ENCODE measurements around the gene TMEM63B.

TMEM63B gene

GRCh38 chr6:44152109-44152461 lies 24.7 kb downstream of the TMEM63B start:
- peaks cover 0 to 10% (median 6%) of the 10 kb centered on the region in 5 donors for H3K4me1 ChIP-seq (ENCODE audit: control insufficient read depth in 5 of 5, insufficient read depth in 5 of 5, low read length in 5 of 5)
- no peaks in the 10 kb centered on the region for H3K9me3 ChIP-seq (ENCODE audit: control insufficient read depth in 5 of 5, low read length in 5 of 5)
- H3K4me3 ChIP-seq (ENCODE audit: low read depth in 1 of 5, low read length in 5 of 5) = no peak overlapping the region
- peaks cover 3 to 55% (median 42%) of the 10 kb centered on the region in 5 donors for H3K36me3 ChIP-seq (ENCODE audit: control insufficient read depth in 5 of 5, insufficient read depth in 5 of 5, low read length in 5 of 5)
- no peak overlapping the region for H3K27ac ChIP-seq (ENCODE audit: low read depth, low read length)
- H3K9ac ChIP-seq (ENCODE audit: low read length in 5 of 5) = no peak overlapping the region
- no peaks in the 10 kb centered on the region for H3K27me3 ChIP-seq (ENCODE audit: control insufficient read depth in 5 of 5, insufficient read depth in 4 of 5, low read length in 5 of 5)

- Histone ChIP-seq H3K4me1 (ENCODE audit: control insufficient read depth in 5 of 5, insufficient read depth in 5 of 5, low read length in 5 of 5) (peaks cover 0 to 10% (median 6%) of the 10 kb centered on the region in 5 donors), H3K27ac (ENCODE audit: low read depth, low read length) (no peak overlapping the region), H3K9me3 (ENCODE audit: control insufficient read depth in 5 of 5, low read length in 5 of 5) (no peaks in the 10 kb centered on the region), H3K4me3 (ENCODE audit: low read depth in 1 of 5, low read length in 5 of 5) (no peak overlapping the region), H3K9ac (ENCODE audit: low read length in 5 of 5) (no peak overlapping the region), H3K27me3 (ENCODE audit: control insufficient read depth in 5 of 5, insufficient read depth in 4 of 5, low read length in 5 of 5) (no peaks in the 10 kb centered on the region), H3K36me3 (ENCODE audit: control insufficient read depth in 5 of 5, insufficient read depth in 5 of 5, low read length in 5 of 5) (peaks cover 3 to 50% (median 38%) of the 10 kb centered on the region in 5 donors)
Observed at GRCh38 chr6:44152533-44152932, 25.2 kb downstream of the TMEM63B start.

- Histone ChIP-seq H3K36me3 (ENCODE audit: control insufficient read depth in 5 of 5, insufficient read depth in 5 of 5, low read length in 5 of 5) (peaks cover 3 to 35% (median 22%) of the 10 kb centered on the region in 5 donors), H3K9ac (ENCODE audit: low read length in 5 of 5) (no peak overlapping the region), H3K27ac (ENCODE audit: low read depth, low read length) (no peak overlapping the region), H3K4me1 (ENCODE audit: control insufficient read depth in 5 of 5, insufficient read depth in 5 of 5, low read length in 5 of 5) (peaks cover 0 to 10% (median 6%) of the 10 kb centered on the region in 5 donors), H3K9me3 (ENCODE audit: control insufficient read depth in 5 of 5, low read length in 5 of 5) (no peaks in the 10 kb centered on the region), H3K27me3 (ENCODE audit: control insufficient read depth in 5 of 5, insufficient read depth in 4 of 5, low read length in 5 of 5) (no peaks in the 10 kb centered on the region), H3K4me3 (ENCODE audit: low read depth in 1 of 5, low read length in 5 of 5) (no peak overlapping the region)
Observed at GRCh38 chr6:44154067-44154466, 26.7 kb downstream of the TMEM63B start.

DNA sequence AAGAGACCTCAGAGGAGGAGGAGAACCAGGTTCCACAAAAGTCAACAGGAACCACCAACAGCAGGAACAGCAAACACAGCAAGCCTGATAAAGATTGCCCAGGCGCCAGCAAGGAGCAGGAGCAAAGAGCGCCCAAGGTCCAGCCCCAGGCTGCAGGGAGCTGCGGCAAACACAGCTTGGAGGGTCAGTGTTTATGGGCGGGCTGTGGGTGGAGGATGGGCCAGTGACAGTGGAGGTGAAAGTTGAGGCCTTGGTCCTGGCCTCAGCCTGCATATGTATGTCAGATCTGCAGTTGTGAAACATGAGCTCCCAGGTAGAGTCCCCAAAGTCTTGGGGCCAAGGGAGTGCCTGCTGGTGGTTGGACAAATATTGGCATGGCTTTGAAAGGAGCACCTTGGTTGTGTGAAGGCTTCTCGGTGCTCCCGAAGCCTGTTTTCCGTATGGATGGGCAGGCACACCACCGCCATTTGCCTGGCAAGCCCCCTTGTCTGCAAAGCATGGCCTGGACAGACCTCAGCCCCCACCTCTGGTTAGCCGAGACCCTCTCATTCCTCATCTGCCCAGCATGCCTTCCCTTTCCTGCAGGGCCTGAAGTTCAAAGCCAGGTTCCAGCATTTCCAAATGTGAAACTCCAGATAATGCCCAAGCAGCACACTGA lies 29.3 kb downstream of the TMEM63B start:
- peaks cover 0 to 7% (median 5%) of the 10 kb centered on the region in 5 donors for H3K4me1 ChIP-seq (ENCODE audit: control insufficient read depth in 5 of 5, insufficient read depth in 5 of 5, low read length in 5 of 5)

DNA sequence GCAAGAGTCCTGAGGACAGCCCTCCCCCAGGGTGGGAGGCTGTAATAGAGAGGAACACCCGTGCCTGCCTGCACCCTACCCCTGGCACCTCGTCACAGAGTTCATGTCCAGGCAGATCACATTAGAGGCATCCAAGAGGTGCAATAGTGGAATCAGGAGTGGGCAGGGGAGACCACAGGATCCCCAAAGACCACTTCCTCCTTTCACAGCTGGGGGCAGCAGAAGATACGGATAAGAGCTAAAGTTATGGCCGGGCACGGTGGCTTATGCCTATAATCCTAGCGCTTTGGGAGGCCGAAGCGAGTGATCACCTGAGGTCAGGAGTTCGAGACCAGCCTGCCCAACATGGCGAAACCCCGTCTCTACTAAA lies 29.8 kb downstream of the TMEM63B start:
- no peak overlapping the region for H3K27ac ChIP-seq (ENCODE audit: low read depth, low read length)

More for the DNA sequence above, 29.3 kb downstream of the TMEM63B start:
- Histone ChIP-seq H3K27ac (ENCODE audit: low read depth, low read length) (no peak overlapping the region), H3K9ac (ENCODE audit: low read length in 5 of 5) (no peak overlapping the region), H3K27me3 (ENCODE audit: control insufficient read depth in 5 of 5, insufficient read depth in 4 of 5, low read length in 5 of 5) (no peaks in the 10 kb centered on the region), H3K4me3 (ENCODE audit: low read depth in 1 of 5, low read length in 5 of 5) (no peak overlapping the region), H3K36me3 (ENCODE audit: control insufficient read depth in 5 of 5, insufficient read depth in 5 of 5, low read length in 5 of 5) (peaks cover 0 to 18% (median 9%) of the 10 kb centered on the region in 5 donors), H3K9me3 (ENCODE audit: control insufficient read depth in 5 of 5, low read length in 5 of 5) (no peaks in the 10 kb centered on the region)

GRCh38 chr6:44158770-44159228 lies 31.4 kb downstream of the TMEM63B start, which contains the start of gene CAPN11:
Gene CAPN11, plus strand, starts transcription at chr6:44158820. Its CDS starts 29 bp downstream, at chr6:44158849.
- Histone ChIP-seq H3K27me3 (ENCODE audit: control insufficient read depth in 5 of 5, insufficient read depth in 4 of 5, low read length in 5 of 5) (peaks cover 0 to 6% (median 0%) of the 10 kb centered on the region in 5 donors), H3K36me3 (ENCODE audit: control insufficient read depth in 5 of 5, insufficient read depth in 5 of 5, low read length in 5 of 5) (peaks cover 0 to 7% (median 2%) of the 10 kb centered on the region in 5 donors), H3K9ac (ENCODE audit: low read length in 5 of 5) (no peak within 1 kb of the TSS), H3K4me3 (ENCODE audit: low read depth in 1 of 5, low read length in 5 of 5) (no peak within 1 kb of the TSS), H3K9me3 (ENCODE audit: control insufficient read depth in 5 of 5, low read length in 5 of 5) (no peaks in the 10 kb centered on the region), H3K27ac (ENCODE audit: low read depth, low read length) (no peak within 1 kb of the TSS), H3K4me1 (ENCODE audit: control insufficient read depth in 5 of 5, insufficient read depth in 5 of 5, low read length in 5 of 5) (peaks cover 0 to 4% (median 0%) of the 10 kb centered on the region in 5 donors)

More for the DNA sequence above, 29.8 kb downstream of the TMEM63B start:
- H3K9ac ChIP-seq (ENCODE audit: low read length in 5 of 5) = no peak overlapping the region
- no peak overlapping the region for H3K4me3 ChIP-seq (ENCODE audit: low read depth in 1 of 5, low read length in 5 of 5)
- H3K4me1 ChIP-seq (ENCODE audit: control insufficient read depth in 5 of 5, insufficient read depth in 5 of 5, low read length in 5 of 5) = peaks cover 0 to 4% (median 0%) of the 10 kb centered on the region in 5 donors
- H3K36me3 ChIP-seq (ENCODE audit: control insufficient read depth in 5 of 5, insufficient read depth in 5 of 5, low read length in 5 of 5) = peaks cover 0 to 17% (median 9%) of the 10 kb centered on the region in 5 donors
- no peaks in the 10 kb centered on the region for H3K27me3 ChIP-seq (ENCODE audit: control insufficient read depth in 5 of 5, insufficient read depth in 4 of 5, low read length in 5 of 5)
- H3K9me3 ChIP-seq (ENCODE audit: control insufficient read depth in 5 of 5, low read length in 5 of 5) = no peaks in the 10 kb centered on the region

DNA sequence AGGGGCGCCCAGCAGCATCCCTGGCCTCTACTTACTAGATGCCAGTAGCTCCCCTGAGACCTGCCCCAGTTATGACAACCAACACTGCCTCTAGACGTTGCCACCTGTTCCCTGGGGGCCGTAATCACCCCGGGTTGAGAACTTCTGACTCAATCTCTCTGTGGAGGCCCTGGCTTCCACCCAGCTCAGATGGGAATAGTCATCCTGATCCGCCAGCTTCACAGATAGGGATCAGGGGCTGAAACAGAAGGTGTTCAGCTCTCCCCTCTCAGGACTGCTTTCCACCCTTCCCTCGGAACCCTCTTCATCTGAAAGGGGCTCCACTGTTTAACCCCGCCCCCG lies 34.6 kb downstream of the TMEM63B start:
- Histone ChIP-seq H3K27me3 (ENCODE audit: control insufficient read depth in 5 of 5, insufficient read depth in 4 of 5, low read length in 5 of 5) (peaks cover 0 to 6% (median 0%) of the 10 kb centered on the region in 5 donors), H3K4me3 (ENCODE audit: low read depth in 1 of 5, low read length in 5 of 5) (no peak overlapping the region), H3K9ac (ENCODE audit: low read length in 5 of 5) (no peak overlapping the region), H3K27ac (ENCODE audit: low read depth, low read length) (no peak overlapping the region), H3K9me3 (ENCODE audit: control insufficient read depth in 5 of 5, low read length in 5 of 5) (no peaks in the 10 kb centered on the region), H3K4me1 (ENCODE audit: control insufficient read depth in 5 of 5, insufficient read depth in 5 of 5, low read length in 5 of 5) (no peaks in the 10 kb centered on the region), H3K36me3 (ENCODE audit: control insufficient read depth in 5 of 5, insufficient read depth in 5 of 5, low read length in 5 of 5) (no peaks in the 10 kb centered on the region)

DNA sequence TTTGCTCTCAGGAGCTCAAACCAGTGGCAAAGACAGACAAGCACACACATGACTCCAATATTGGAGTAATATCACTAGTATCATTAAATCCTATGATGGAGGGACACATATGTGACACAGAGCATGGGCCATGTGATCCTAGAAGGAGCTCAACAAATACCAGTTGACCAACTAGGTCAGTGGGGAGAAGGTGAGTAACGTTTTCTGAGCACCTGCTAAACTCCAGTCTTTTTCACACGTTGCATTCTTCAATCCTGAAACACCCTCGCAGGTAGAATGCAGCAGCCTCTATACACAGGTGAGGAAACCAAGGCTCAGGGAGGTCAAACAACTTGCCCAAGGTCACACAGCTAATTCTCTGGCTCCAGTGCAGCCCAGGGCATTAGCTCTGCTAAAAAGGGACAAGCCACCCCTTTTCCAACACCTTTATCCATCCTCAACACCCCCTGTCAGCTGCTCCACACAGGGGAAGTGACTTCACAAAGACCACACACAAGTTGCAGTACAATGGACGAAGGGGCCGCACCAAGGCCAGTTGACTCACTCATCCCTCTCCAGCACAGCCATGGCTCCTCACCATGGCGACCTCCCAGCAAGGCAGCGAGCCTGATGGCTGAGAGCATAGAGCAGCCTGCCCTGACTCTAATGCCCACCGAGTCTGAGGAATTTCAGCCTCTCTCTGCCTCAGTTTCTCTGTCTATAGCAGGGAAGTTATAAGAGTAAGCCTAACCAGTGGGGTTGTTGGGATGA lies 35.7 kb downstream of the TMEM63B start:
- H3K27me3 ChIP-seq (ENCODE audit: control insufficient read depth in 5 of 5, insufficient read depth in 4 of 5, low read length in 5 of 5) = peaks cover 0 to 6% (median 0%) of the 10 kb centered on the region in 5 donors
- no peak overlapping the region for H3K9ac ChIP-seq (ENCODE audit: low read length in 5 of 5)
- no peaks in the 10 kb centered on the region for H3K4me1 ChIP-seq (ENCODE audit: control insufficient read depth in 5 of 5, insufficient read depth in 5 of 5, low read length in 5 of 5)
- no peaks in the 10 kb centered on the region for H3K36me3 ChIP-seq (ENCODE audit: control insufficient read depth in 5 of 5, insufficient read depth in 5 of 5, low read length in 5 of 5)
- H3K4me3 ChIP-seq (ENCODE audit: low read depth in 1 of 5, low read length in 5 of 5) = no peak overlapping the region
- H3K9me3 ChIP-seq (ENCODE audit: control insufficient read depth in 5 of 5, low read length in 5 of 5) = no peaks in the 10 kb centered on the region
- no peak overlapping the region for H3K27ac ChIP-seq (ENCODE audit: low read depth, low read length)

- no peaks in the 10 kb centered on the region for H3K36me3 ChIP-seq (ENCODE audit: control insufficient read depth in 5 of 5, insufficient read depth in 5 of 5, low read length in 5 of 5)
- no peak overlapping the region for H3K4me3 ChIP-seq (ENCODE audit: low read depth in 1 of 5, low read length in 5 of 5)
- no peak overlapping the region for H3K9ac ChIP-seq (ENCODE audit: low read length in 5 of 5)
- H3K9me3 ChIP-seq (ENCODE audit: control insufficient read depth in 5 of 5, low read length in 5 of 5) = no peaks in the 10 kb centered on the region
- peaks cover 0 to 6% (median 0%) of the 10 kb centered on the region in 5 donors for H3K27me3 ChIP-seq (ENCODE audit: control insufficient read depth in 5 of 5, insufficient read depth in 4 of 5, low read length in 5 of 5)
- peaks cover 0 to 5% (median 0%) of the 10 kb centered on the region in 5 donors for H3K4me1 ChIP-seq (ENCODE audit: control insufficient read depth in 5 of 5, insufficient read depth in 5 of 5, low read length in 5 of 5)
- no peak overlapping the region for H3K27ac ChIP-seq (ENCODE audit: low read depth, low read length)
Observed at GRCh38 chr6:44166116-44166515, 38.8 kb downstream of the TMEM63B start.

DNA sequence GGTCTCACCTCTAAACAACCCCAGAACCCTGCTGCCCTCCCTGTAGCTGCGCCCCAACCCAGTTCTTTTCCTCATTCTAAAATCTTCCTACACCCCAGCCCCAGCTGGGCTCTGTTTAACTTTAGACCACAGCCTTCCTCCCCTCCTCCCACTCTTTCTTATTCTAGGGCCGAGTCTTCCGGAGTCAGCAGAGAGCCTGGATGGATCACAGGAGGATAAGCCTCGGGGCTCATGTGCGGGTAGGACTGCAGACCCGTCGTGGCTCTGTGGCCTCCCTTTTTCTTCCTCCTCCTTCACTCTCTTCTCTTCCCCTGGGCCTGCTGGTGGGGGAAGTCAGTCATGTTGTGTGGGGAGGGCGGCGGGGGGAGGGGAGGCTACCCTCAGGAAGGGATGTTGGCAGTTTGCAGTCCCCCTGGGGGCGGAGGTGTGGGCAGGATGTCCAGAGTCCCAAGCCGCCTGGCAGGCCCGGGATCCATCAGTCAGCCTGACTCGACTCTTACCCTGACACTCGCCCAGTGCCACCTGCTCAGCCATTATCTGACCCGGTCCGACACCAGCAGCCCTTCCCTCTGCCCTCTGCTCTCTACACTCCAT lies 39.3 kb downstream of the TMEM63B start:
- Histone ChIP-seq H3K27ac (ENCODE audit: low read depth, low read length) (no peak overlapping the region), H3K27me3 (ENCODE audit: control insufficient read depth in 5 of 5, insufficient read depth in 4 of 5, low read length in 5 of 5) (peaks cover 0 to 6% (median 0%) of the 10 kb centered on the region in 5 donors), H3K9ac (ENCODE audit: low read length in 5 of 5) (no peak overlapping the region), H3K4me1 (ENCODE audit: control insufficient read depth in 5 of 5, insufficient read depth in 5 of 5, low read length in 5 of 5) (peaks cover 0 to 5% (median 0%) of the 10 kb centered on the region in 5 donors), H3K9me3 (ENCODE audit: control insufficient read depth in 5 of 5, low read length in 5 of 5) (no peaks in the 10 kb centered on the region), H3K4me3 (ENCODE audit: low read depth in 1 of 5, low read length in 5 of 5) (no peak overlapping the region), H3K36me3 (ENCODE audit: control insufficient read depth in 5 of 5, insufficient read depth in 5 of 5, low read length in 5 of 5) (no peaks in the 10 kb centered on the region)
